Adrenal gland (tissue), 12 donors: ENCODE results near the gene MLIP. TPM values are rescaled to one million over a fixed set of nuclear protein-coding genes. Genes with fewer than 3 reads are reported as not detected.

ENCODE experiments used
- DNase-seq, 7 donors: peaks; one replicate each; pipeline ENCODE4 v3.0.0-alpha.2; 2019 to 2020
- H3K27ac ChIP-seq, 5 donors: fragments of 200-600 bp; sonication (generic) in 4 of 5; 1 replicate in 3 of 5; 2 replicates in 2 of 5; pipeline versions ENCODE4 v1.5.1 to v1.8.0; 2016 to 2020; ENCODE audit warnings: mild to moderate bottlenecking in 1 of 5
- H3K27me3 ChIP-seq: fragments of 200-600 bp; 2 replicates; pipeline ENCODE4 v1.8.0; 2021
- H3K36me3 ChIP-seq, 2 donors: fragments of 200-600 bp; replicated peaks in 1 of 2; 1 replicate in 1 of 2; 2 replicates in 1 of 2; pipeline versions ENCODE4 v1.5.1 to v1.8.0; 2018 to 2022
- H3K4me1 ChIP-seq, 2 donors: fragments of 200-600 bp; replicated peaks in 1 of 2; 1 replicate in 1 of 2; 2 replicates in 1 of 2; pipeline versions ENCODE4 v1.5.1 to v1.8.0; 2018 to 2021
- H3K4me3 ChIP-seq, 4 donors: fragments of 200-600 bp; sonication (generic) in 3 of 4; one replicate each; pipeline ENCODE4 v1.5.1; 2016 to 2018
- H3K9me3 ChIP-seq, 3 donors: fragments of 200-600 bp; sonication (generic) in 1 of 3; replicated peaks in 1 of 3; 1 replicate in 2 of 3; 2 replicates in 1 of 3; pipeline versions ENCODE4 v1.5.1 to v1.8.0; 2016 to 2021
- POLR2A ChIP-seq, 2 donors: fragments of 450-650 bp; IDR thresholded peaks; one replicate each; pipeline ENCODE4 v1.6.1; 2017; ENCODE audit warnings: antibody characterized with exemption in 2 of 2, mild to moderate bottlenecking in 2 of 2, moderate library complexity in 1 of 2
- WGBS, 4 donors: extraction: QIAGEN DNeasy Blood & Tissue Kit in 2 of 4; methylation state at CpG; one replicate each; pipeline versions ENCODE4 v1.1.5 to v1.1.7; 2013 to 2017; 5-methylcytosine and 5-hydroxymethylcytosine counted together
- intact Hi-C, 2 donors: fragments of 100-400 bp; cut with DNase I; formaldehyde crosslinking; loops; one replicate each; pipeline versions ENCODE4 v1.14.1 to v1.15.0; 2022 to 2023
- polyA plus RNA-seq, 3 donors: library from polyadenylated mRNA; stranded (reverse); fragments of 200-250 nt in 2 of 3; fragments of 350-450 nt in 1 of 3; fragmentation: Illumina TruSeq in 1 of 3; extraction: RNeasy Lipid Tissue Mini Kit (QIAGEN cat#74804) in 1 of 3; gene quantifications; one replicate each; pipeline ENCODE4 v1.2.3, GENCODE V29; 2013 to 2014
- total RNA-seq, 9 donors: library from RNA; depleted of rRNA in 4 of 9; stranded (reverse); fragments of >200 nt in 4 of 9; fragments of 120-200 nt in 1 of 9; fragmentation: NEBNext Ultra II Directional in 1 of 9; extraction: Animal tissue kit (Norgen Biotek cat#: 25700) in 1 of 9; gene quantifications; one replicate each; pipeline versions ENCODE4 v1.1.0 to v1.2.4, GENCODE V29; 2013 to 2023
- TF ChIP-seq, protein P1 (sequence below), 6 experiments: fragments of 450-650 bp in 4 of 6; fragments of 200-600 bp in 2 of 6; sonication (generic) in 1 of 6; IDR thresholded peaks; 1 replicate in 5 of 6; 2 replicates in 1 of 6; pipeline versions ENCODE4 v1.5.1 to v1.8.0; 2016 to 2021; ENCODE audit warnings: antibody characterized with exemption in 6 of 6, mild to moderate bottlenecking in 2 of 6, moderate library complexity in 1 of 6
- donor health status: healthy with polysubstance abuse.
- donor health status: Bipolar disorder and iron deficiency.
- donor health status: DM: yes; HTN: yes; CAD: no.
- donor health status: DM: no; HTN: no; CAD: no.
- donor health status: DM: no; HTN: no; CAD: no.
- donor health status: DM: yes; HTN: yes; CAD: no.

The MLIP gene
- total and polyA plus RNA-seq, 12 donors, result 0.88 to 9.6 (median 5.0) TPM

DNA sequence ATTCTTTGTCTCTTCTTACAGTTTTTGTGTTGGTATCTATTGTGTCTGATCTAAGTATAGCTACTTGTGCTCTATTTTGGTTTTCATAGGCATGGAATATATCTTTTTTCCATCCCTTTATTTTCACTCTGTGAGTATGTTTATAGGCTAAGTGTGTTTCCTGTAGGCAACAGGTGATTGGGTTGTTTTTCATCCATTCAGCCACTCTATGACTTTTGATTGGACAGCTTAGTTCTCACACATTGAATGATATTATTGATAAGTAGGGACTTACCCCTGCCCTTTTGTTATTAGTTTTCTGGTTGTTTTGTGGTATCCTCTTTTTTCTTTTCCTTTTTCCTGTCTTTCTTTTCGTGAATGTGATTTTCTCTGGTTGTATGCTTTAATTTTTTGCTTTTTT lies 67.9 kb downstream of the MLIP start:
- TF ChIP-seq, protein P1, sequence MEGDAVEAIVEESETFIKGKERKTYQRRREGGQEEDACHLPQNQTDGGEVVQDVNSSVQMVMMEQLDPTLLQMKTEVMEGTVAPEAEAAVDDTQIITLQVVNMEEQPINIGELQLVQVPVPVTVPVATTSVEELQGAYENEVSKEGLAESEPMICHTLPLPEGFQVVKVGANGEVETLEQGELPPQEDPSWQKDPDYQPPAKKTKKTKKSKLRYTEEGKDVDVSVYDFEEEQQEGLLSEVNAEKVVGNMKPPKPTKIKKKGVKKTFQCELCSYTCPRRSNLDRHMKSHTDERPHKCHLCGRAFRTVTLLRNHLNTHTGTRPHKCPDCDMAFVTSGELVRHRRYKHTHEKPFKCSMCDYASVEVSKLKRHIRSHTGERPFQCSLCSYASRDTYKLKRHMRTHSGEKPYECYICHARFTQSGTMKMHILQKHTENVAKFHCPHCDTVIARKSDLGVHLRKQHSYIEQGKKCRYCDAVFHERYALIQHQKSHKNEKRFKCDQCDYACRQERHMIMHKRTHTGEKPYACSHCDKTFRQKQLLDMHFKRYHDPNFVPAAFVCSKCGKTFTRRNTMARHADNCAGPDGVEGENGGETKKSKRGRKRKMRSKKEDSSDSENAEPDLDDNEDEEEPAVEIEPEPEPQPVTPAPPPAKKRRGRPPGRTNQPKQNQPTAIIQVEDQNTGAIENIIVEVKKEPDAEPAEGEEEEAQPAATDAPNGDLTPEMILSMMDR (IDR thresholded peaks at IDR 0.05), result no peak
- TF ChIP-seq POLR2A (IDR thresholded peaks at IDR 0.05), result no peak

GRCh38 chr6:54183616-54184015 lies 72.4 kb downstream of the MLIP start:
- Histone ChIP-seq H3K27me3 (no peaks in the 10 kb centered on the region), H3K9me3 (no peaks in the 10 kb centered on the region), H3K36me3 (no peaks in the 10 kb centered on the region), H3K4me3 (no peak overlapping the region), H3K27ac (no peak overlapping the region), H3K4me1 (no peaks in the 10 kb centered on the region)
- 44 to 55% (median 48%) methylated on average over 7 of the region's 7 CpGs for WGBS, 4 donors
- no peak for TF ChIP-seq POLR2A (IDR thresholded peaks at IDR 0.05)
- TF ChIP-seq, protein P1 (IDR thresholded peaks at IDR 0.05), result no peak
- intact Hi-C loops, result no loop called here
- DNase-seq, result peak in 6 of 7 donors; percentile 34 to 65 (median 46)

More for the DNA sequence above, 67.9 kb downstream of the MLIP start:
- no peak overlapping the region for H3K4me3 ChIP-seq
- no peaks in the 10 kb centered on the region for H3K27me3 ChIP-seq
- no peak for DNase-seq
- H3K27ac ChIP-seq, result no peak overlapping the region
- H3K36me3 ChIP-seq, result no peaks in the 10 kb centered on the region
- no peaks in the 10 kb centered on the region for H3K9me3 ChIP-seq
- intact Hi-C loops, result no loop called here
- WGBS, 4 donors, result 0% methylated on average over 1 of the region's 1 CpG
- H3K4me1 ChIP-seq, result no peaks in the 10 kb centered on the region

- TF ChIP-seq, protein P1 (IDR thresholded peaks at IDR 0.05), result no peak
- TF ChIP-seq POLR2A (IDR thresholded peaks at IDR 0.05), result no peak
- H3K27ac ChIP-seq, result no peak overlapping the region
- intact Hi-C loops, result no loop called here
- H3K27me3 ChIP-seq, result no peaks in the 10 kb centered on the region
- no peaks in the 10 kb centered on the region for H3K9me3 ChIP-seq
- H3K36me3 ChIP-seq, result no peaks in the 10 kb centered on the region
- no peak overlapping the region for H3K4me3 ChIP-seq
- DNase-seq, result no peak
- H3K4me1 ChIP-seq, result no peaks in the 10 kb centered on the region
- WGBS, 4 donors, result 92 to 96% (median 93%) methylated on average over 1 of the region's 1 CpG
Observed at GRCh38 chr6:54185885-54186284, 74.6 kb downstream of the MLIP start.

GRCh38 chr6:54188846-54189245 lies 77.6 kb downstream of the MLIP start:
- no peak overlapping the region for H3K27ac ChIP-seq
- no peak for DNase-seq
- 61 to 72% (median 66%) methylated on average over 2 of the region's 2 CpGs for WGBS, 4 donors
- H3K9me3 ChIP-seq, result no peaks in the 10 kb centered on the region
- H3K27me3 ChIP-seq, result no peaks in the 10 kb centered on the region
- no peak overlapping the region for H3K4me3 ChIP-seq
- TF ChIP-seq, protein P1 (IDR thresholded peaks at IDR 0.05), result no peak
- TF ChIP-seq POLR2A (IDR thresholded peaks at IDR 0.05), result no peak
- peaks cover 0 to 7% of the 10 kb centered on the region in 2 donors for H3K4me1 ChIP-seq
- no peaks in the 10 kb centered on the region for H3K36me3 ChIP-seq
- intact Hi-C loops, result no loop called here
